SW 1271 (cell line): Measurements from ENCODE around the gene KLHL10.
A peak's percentile ranks its signal among the peaks of the same experiment; 100 is the strongest.
"Not testable (repeated sequence)": the region's sequence is repeated elsewhere in the genome, so short reads cannot be mapped to it uniquely, and the experiment has no call there.

Experiments used
- DNase-seq, 2 experiments: peaks; one replicate each; lab custom pipeline; 2025; lab: John Stamatoyannopoulos, UW

KLHL10 gene

DNA sequence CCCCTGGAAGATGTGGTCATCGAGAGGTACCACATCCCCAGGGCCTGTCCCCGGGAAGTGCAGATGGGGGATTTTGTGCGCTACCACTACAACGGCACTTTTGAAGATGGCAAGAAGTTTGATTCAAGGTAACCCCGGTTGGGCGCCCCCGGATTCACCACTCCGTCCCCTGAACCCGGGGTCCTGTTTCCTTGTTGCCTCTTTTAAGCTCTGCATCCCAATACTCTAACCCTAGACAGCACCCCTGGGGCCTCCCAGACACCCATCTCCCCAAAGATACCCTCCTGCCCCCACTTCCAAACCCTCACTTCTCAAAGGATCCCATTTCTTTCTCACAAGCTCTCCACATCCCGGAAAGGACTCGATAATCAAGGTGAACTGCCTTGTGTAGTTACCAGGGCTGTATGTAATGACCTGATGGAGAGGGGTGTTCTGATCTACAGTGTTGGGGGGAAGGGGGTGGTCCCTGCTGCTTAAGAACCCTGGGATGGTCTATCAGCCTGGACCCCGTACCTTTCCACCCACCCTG is 24.4 kb upstream of the KLHL10 start:
- DNase-seq, result no peak

DNA sequence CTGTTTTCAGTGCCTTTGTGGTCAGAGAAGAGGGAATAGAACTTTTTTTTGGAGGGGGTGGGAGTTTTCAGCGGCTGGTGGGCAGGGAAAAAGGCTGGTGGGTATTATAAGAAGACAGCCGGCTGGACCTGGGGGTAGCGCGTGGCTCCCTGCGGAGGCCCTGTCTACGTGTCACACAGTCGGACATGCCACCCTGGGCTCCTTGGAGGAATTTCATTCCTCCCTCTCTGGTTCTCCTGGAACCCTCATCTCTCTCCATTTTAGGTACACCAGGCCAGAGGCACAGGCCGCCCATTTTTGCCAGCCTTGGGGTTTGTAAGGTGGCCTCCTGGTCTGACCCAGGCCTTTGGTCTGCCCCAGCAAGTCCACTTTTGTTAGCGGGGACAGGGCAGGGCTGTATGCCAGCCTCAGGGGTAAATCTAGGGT is 23.9 kb upstream of the KLHL10 start:
- DNase-seq, result no peak

DNA sequence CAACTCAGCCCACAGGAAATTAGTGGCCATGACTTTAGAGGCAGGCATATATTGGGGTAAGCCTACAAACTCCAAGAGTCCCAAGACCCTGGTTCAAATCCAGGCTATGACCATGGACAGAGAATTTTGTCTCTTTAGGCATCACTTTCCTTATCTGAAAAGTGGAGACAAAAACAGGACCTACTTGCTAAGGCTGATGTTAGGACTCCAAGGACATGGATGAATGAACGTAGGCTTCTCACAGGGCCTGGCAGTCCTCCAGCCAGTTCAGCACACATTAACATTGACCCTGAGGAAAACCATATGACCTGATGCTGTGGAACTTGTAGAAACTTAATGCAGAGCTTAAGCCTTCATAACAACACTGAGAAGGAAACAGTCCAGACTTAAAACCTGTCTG is 23.4 kb upstream of the KLHL10 start:
- DNase-seq, result no peak

DNA sequence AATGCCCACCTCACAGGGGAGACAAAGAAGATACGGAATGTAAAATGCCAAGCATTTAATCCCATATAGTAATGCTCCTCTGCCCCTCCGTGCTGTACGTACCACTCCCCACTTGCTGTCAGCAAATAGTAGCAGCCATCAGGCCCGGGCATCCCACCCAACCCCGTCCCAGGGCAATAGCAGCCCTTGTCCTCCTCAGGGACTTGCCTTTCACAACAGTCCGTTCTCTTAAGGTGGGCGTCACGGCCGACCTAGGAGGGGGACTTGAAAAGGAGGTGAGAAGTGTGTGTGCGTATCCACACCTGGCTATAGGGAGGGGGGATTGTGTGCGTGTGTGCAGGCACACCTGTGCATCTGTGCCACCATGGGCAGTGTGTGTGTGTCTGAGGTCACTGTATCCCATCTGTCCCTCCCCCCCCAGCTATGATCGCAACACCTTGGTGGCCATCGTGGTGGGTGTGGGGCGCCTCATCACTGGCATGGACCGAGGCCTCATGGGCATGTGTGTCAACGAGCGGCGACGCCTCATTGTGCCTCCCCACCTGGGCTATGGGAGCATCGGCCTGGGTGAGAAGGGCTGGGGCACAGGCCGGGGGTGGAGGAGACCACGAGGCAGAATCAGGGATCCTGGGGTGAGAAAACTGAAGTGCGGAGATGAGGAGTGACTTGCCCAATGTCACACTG is 20.8 kb upstream of the KLHL10 start:
- DNase-seq, result no peak

DNA sequence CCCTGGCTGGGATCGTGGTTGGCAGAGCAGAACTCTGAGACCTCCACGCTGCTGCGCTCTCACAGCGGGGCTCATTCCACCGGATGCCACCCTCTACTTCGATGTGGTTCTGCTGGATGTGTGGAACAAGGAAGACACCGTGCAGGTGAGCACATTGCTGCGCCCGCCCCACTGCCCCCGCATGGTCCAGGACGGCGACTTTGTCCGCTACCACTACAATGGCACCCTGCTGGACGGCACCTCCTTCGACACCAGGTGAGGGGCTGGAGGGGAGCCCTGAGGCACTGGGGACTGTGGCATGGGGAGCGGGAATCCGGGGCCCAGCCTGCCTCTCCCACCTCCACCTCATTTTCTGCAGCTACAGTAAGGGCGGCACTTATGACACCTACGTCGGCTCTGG is 19.6 kb upstream of the KLHL10 start:
- no peak for DNase-seq

DNA sequence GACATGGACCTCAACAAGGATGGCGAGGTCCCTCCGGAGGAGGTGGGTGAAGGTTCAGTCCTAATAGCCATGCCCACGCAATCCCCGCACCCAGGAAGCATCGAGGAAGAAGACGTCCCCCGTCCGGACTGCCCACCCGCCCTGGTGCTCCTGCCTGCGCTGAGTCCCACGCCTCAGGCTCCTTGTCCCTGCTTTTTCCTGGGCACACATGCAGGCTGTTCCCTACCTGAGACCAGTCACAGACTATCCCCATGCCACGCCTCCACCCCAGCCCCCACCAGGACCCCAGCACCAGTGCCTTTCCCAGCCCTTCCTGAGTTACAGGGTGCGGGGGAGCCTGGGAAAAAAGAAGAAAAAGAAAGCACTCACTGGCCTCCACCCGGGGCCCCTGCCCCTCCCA is 15.8 kb upstream of the KLHL10 start:
- DNase-seq, result no peak

DNA sequence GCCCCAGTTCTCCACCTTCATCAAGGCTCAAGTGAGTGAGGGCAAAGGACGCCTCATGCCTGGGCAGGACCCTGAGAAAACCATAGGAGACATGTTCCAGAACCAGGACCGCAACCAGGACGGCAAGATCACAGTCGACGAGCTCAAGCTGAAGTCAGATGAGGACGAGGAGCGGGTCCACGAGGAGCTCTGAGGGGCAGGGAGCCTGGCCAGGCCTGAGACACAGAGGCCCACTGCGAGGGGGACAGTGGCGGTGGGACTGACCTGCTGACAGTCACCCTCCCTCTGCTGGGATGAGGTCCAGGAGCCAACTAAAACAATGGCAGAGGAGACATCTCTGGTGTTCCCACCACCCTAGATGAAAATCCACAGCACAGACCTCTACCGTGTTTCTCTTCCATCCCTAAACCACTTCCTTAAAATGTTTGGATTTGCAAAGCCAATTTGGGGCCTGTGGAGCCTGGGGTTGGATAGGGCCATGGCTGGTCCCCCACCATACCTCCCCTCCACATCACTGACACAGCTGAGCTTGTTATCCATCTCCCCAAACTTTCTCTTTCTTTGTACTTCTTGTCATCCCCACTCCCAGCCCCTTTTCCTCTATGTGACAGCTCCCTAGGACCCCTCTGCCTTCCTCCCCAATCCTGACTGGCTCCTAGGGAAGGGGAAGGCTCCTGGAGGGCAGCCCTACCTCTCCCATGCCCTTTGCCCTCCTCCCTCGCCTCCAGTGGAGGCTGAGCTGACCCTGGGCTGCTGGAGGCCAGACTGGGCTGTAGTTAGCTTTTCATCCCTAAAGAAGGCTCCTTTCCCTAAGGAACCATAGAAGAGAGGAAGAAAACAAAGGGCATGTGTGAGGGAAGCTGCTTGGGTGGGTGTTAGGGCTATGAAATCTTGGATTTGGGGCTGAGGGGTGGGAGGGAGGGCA is 15.1 kb upstream of the KLHL10 start:
- no peak for DNase-seq

DNA sequence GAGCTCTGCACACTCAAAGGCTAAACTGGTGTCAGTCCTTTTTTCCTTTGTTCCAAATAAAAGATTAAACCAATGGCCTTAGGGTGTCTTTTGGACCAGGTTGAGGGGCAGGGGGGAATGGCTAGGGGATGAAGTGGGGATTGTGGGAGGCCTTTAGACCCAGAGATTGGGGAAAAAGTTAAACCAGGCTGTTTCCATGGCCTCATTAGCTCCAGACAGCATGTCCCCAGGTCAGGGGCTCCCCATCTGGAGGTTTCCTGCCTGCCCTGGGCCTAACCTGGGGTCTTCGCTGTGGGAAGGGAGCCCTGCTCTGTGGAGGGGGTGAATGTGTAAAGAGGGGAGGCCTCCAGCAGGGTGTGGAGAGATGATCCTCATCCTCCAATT is 14.5 kb upstream of the KLHL10 start:
- DNase-seq, result no peak

DNA sequence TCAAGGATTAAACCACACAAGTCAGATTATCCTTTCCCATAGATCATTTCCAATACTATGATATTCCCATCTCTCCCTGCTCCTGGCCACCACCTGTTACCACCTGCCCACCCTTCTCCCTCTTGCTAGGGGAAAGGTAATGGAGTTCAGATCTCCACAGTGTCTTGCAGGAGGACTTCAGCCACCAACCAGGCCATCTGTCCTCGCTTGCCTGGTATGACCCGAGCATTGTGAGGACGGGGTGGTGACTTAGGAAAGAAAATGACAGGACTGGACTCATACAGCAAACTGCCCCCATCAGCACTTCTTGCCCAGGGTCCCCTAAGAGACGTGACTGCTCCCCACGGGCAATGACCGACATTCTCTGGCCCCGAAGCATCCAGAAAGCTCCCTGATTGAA is 14.0 kb upstream of the KLHL10 start:
- DNase-seq, result no peak

DNA sequence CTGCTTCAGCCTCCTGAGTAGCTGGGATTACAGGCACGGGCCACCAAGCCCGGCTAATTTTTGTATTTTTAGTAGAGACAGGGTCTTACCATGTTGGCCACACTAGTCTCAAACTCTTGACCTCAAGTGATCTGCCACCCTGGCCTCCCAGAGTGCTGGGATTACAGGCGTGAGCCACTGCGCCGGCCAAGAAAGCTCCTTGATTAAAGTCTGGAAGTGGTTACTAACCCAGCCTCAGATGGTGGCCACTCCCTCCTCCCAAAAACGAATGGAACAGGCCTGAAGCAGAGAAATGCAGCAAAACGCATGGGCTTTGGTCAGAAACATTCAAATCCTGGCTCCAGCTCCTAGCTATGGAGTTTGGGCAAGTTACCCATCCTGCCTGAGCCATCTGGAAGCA is 13.5 kb upstream of the KLHL10 start:
- no peak for DNase-seq

DNA sequence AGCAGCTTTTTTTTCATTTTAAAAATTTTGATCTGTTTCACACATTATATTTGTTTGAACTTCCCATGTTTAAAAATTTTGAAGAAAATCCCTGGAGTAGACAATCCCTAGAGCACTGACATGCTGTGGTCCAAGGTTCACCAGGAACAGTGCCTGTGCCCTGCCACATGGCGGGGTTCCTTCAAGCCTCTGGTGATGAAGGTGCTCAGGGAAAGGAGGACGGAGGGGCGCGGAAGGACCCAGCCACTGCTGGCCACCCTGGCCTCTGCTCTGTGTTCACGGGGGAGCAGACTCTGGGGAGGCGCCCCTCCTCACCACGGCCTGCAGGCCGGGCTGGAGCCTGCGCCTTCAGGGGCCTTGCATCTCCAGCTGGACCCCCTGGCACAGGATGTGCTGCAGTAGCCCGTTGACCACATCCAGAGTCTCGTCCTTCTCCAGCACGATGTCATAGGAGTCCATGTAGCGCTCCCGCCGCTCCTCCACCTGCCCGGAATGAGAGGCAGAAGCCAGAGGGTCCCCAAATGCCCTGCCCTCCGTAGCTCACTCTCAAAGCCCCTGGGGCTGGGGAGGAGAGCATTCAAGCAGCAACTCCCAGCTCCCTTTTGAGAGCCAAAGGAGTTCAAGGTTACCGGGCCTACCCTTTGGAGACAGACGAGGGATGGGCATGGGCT is 12.3 kb upstream of the KLHL10 start:
- no peak for DNase-seq

DNA sequence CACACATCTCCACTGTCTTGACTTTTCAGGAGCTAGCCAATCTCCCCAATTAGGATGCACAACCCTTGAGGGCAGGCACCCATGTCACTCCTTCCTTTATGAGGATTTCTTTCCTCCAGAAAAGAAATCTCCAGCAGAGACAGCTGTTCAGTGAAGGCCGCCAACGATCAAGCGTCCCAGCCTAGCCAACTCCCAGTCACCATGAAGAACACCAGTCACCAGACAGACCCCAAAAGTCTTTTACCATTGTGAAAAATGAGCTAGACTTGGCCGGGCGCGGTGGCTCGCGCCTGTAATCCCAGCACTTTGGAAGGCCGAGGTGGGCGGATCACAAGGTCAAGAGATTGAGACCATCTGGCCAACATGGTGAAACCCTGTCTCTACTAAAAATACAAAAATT is 7.7 kb upstream of the KLHL10 start:
- not testable (repeated sequence) for DNase-seq

DNA sequence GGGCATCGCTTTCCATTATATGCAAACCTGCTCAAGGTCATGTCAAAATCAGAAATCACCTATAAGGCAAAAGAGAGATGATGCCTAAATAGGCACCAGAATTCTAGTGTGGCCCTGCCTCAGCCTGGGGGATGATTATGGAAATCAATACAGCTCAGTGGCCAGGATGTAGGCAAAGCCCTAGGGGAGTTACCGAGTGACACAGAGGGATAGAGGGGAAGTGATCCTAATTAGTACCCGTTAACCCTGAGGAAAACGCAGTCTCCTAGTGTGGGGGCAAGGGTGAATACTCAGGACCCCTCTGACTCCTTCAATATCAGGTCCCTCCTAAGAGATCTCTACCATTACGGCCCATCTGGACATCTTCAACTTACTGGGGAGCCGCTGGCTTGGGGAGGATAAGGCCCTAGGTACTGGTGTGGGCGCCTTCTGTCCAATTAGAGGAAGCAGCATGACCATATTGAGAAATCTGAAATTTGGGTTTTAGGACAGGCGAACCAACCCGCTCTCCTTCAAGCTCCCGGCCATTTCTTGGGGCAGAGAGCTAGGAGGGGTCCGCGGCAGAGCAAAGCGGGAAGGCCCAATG is 2.3 kb upstream of the KLHL10 start:
- no peak for DNase-seq

DNA sequence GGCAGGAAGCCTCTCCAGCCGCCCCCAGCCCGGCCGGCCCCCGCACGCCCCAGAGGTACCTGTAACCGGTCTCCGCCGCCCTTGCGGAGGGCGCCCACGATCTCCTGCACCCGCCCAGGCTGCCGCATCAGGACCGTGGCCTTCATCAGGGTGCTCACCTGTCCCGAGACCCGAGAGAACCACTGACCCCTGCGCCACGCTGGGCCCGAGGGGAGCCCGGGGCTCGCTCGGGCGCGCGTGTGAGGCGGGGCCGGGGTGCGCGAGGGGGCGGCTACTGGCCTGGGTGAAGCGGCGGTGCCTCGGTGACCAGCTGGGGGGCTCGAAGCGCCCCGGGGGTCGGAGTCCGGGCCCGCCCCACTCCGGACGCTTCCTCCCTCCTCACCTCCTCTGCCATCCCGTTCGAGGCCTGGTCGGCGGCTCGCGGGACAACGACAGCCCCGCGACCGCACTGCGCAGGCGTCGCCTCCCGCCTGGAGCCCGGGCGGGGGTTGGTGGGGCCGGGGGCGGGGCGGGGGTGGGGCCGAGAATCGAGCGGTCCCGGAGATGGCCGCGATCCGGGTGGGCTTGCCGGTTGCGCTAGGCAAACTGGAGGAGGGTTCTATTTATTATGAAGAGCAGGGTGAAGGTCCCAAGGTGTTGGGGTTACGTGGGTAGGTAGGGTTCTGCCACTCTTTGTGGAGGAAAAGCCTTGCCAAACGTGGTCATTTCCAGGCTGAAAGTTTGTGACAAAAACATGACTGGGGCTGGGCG is 1.6 kb upstream of the KLHL10 start, which contains the start of gene NT5C3B:
TSS of gene NT5C3B (minus strand) at position 433 of the 750 bp plus-strand sequence. CDS start at position 394, 39 bp downstream.
- DNase-seq, result peak; percentile 31 to 36

DNA sequence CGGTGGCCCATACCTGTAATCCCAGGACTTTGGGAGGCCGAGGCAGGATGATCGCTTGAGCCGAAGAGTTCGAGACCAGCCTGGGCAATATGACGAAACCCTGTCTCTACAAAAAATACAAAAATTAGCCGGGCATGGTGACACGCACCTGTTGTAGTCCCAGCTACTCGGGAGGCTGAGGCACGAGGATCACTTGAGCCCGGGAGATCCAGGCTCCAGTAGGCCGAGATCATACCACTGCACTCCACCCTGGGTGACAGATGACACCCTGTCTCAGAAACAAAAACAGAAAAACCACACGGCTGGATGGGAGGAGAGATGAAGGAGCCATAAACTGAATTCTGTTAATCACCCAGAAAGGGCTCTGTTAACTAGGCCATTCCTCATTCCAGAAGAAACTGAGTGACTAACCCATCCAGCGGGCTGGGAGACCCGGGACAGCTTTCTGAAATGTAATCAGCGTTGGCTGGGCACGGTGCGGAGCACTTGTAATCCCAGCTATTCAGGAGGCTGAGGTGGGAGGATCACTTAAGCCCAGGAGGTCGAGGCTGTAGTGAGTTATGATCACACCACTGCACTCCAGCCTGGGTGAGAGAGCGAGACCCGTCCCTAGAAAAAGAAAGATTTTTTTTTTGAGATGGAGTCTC is 952 bp upstream of the KLHL10 start:
- no peak for DNase-seq

DNA sequence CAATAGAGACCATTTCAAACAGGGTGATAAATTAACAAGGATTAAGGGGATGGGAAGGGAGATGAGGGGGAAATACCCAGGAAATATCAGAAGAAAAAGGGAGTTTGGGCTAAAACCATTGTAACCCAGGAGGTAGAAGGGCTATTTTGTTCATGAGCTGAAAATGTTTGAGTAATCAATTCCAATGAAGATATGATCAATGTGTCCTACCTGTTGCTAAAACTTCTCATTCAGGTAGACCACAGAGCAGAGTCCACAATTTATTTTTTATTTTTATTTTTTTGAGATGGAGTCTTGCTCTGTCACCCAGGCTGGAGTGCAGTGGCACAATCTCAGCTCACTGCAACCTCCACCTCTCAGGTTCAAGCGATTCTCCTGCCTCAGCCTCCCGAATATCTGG is 1.8 kb downstream of the KLHL10 start:
- not testable (repeated sequence) for DNase-seq

DNA sequence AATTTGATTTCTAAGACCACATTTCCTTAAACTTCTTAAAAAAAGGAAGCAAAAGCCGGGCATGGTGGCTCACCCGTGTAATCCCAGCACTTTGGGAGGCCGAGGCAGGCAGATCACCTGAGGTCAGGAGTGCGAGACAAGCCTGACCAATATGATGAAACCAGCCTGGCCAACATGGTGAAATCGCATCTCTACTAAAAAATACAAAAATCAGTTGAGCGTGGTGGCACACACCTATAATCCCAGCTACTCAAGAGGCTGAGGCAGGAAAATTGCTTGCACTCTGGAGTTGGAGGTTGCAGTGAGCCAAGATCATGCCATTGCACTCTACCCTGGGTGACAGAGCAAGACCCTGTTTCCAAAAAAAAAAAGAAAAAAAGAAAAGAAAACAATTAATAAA is 3.2 kb downstream of the KLHL10 start:
- not testable (repeated sequence) for DNase-seq

DNA sequence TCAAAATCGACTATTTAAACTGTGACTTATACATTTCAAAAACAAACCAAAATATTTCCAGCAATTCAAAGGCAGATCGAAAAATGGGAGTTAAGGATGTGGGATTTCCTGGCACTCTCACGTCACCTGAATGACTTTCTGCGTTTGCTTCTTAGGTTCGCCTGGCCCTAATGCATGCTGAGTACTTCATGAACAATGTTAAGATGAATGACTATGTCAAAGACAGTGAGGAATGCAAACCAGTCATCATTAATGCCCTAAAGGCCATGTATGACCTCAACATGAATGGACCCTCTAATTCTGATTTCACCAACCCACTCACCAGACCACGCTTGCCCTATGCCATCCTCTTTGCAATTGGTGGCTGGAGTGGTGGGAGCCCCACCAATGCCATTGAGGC is 7.3 kb downstream of the KLHL10 start:
- no peak for DNase-seq

DNA sequence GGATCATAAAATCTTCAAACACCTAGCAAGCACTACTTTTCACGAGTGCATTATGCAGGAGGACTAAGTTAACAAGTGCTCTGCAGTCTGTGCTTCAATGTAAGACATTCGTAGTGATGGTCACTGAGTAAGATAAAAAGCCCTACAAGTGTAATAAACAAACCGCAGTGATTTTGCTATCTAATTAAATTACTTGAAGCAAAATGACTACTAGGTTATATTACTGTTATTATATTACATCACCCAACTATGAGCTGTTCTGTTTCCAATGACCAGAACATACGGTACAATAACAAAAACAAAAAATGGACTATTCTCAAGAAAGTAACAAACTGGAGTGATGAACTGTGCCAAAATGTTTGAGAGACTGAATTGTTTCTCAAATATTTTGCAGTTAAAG is 11.2 kb downstream of the KLHL10 start:
- no peak for DNase-seq

DNA sequence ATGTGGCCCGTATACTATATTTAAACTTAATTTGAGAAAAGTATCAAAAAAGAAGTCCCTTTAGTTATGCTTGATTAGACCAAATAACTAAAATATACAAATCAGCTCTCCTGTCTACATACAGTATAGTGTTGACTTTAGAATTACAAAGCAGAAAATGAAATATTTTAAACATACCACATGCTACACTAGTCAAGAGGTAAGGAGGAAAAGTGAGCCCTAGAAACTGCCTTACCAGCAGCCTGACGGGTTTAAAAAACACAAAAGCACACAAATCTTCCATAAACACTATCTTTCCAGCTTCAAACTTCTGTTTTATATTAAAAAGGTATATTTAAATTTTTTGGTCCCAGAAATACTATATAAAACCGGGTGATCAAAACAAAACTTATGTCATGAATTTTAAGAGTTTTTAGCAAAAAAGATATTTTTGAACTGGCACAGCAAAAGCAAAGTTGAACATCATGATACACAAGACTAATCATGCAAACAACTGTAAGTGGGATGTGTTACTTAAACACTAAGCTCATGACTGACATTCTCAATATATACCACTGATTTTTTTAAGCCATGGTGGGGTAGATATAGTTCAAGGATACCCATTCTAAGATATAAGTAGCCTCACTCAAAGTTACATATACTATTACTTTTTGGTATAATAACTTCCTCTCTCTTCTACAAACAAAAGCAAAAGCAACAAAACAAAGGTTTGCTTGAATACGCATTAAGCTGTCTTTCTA is 11.8 kb downstream of the KLHL10 start:
- DNase-seq, result no peak
